Measurements from ENCODE around the gene DIAPH1. TPM values are rescaled to one million over a fixed set of nuclear protein-coding genes. Genes with fewer than 3 reads are reported as not detected.

DIAPH1 gene
- total RNA-seq, 4 donors from 2014 or later = 98.2 to 115 (median 102) TPM

DNA sequence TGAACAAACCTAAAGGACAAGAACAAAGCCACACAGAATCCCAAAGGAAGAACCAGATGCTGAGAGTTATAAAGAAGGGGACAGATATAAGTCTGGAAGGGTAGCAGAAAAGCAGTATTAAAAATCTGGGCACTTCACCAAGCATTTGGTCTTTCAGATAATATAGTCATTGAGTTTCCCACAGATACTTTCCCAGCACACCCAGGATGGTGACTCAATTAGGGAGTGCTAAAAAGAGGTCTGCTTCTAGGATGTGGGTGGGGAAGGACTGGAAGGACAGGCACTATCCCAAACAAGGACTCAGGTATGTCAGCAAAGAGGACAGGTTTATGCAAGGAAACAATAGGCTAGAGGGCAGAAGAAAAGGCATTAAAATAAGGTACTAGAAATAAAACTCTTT, 59.3 kb downstream of the DIAPH1 start:
- DNase-seq = no peak
- Histone ChIP-seq H3K4me1 (peaks cover 0 to 9% (median 0%) of the 10 kb centered on the region in 4 donors), H3K27me3 (no peaks in the 10 kb centered on the region), H3K27ac (peak overlapping the region in 1 of 4 donors; percentile 79), H3K4me3 (no peak overlapping the region), H3K36me3 (peaks cover 0 to 37% (median 0%) of the 10 kb centered on the region in 3 donors), H3K9me3 (no peaks in the 10 kb centered on the region)
- TF ChIP-seq CTCF (IDR thresholded peaks at IDR 0.05) (no peak), POLR2A (IDR thresholded peaks at IDR 0.05) (no peak)

GRCh38 chr5:141558150-141558549, 60.6 kb downstream of the DIAPH1 start:
- Histone ChIP-seq H3K4me1 (peaks cover 0 to 7% (median 0%) of the 10 kb centered on the region in 4 donors), H3K4me3 (no peak overlapping the region)
- DNase-seq = no peak

DNA sequence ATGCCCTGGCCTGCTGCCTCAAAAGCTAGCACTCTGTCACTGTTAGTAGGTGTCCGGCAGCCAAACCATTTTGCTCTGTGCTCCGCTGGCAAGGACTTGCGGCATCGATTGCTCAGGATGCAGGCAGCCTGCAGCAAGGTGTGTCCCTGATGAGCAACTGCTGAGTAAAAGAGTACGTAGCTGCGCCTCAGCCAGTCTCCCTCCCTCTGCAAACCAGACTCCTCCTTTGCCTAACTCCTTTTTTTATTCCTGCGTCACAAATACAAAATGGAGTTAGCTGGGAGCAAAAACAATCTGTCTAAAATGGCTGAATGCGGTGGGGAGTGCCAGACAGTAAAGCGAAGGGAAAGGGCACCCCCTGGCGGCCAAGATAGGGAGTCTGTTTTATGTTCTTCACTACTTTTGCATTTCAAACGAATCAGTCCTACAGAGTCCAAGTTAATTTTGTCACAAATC, 61.1 kb downstream of the DIAPH1 start:
- DNase-seq = peak; percentile 71 to 90 (median 78)
- H3K4me1 ChIP-seq = peaks cover 0 to 7% (median 0%) of the 10 kb centered on the region in 4 donors
- H3K27me3 ChIP-seq = no peaks in the 10 kb centered on the region
- peaks cover 0 to 38% (median 0%) of the 10 kb centered on the region in 3 donors for H3K36me3 ChIP-seq
- TF ChIP-seq POLR2A (IDR thresholded peaks at IDR 0.05) = no peak
- peak; percentile 67 to 80 (median 71) for TF ChIP-seq CTCF (IDR thresholded peaks at IDR 0.05)
- H3K9me3 ChIP-seq = no peaks in the 10 kb centered on the region
- H3K4me3 ChIP-seq = no peak overlapping the region
- peak overlapping the region in 3 of 4 donors; percentile 52 to 68 (median 60) for H3K27ac ChIP-seq

More at GRCh38 chr5:141558150-141558549, 60.6 kb downstream of the DIAPH1 start:
- H3K9me3 ChIP-seq = no peaks in the 10 kb centered on the region
- H3K36me3 ChIP-seq = peaks cover 0 to 36% (median 0%) of the 10 kb centered on the region in 3 donors
- H3K27me3 ChIP-seq = no peaks in the 10 kb centered on the region
- TF ChIP-seq POLR2A (IDR thresholded peaks at IDR 0.05) (no peak), CTCF (IDR thresholded peaks at IDR 0.05) (no peak)
- H3K27ac ChIP-seq = peak overlapping the region in 2 of 4 donors; percentile 60 to 68

GRCh38 chr5:141547921-141548320, 70.9 kb downstream of the DIAPH1 start:
- DNase-seq = no peak
- TF ChIP-seq POLR2A (IDR thresholded peaks at IDR 0.05) (no peak), CTCF (IDR thresholded peaks at IDR 0.05) (no peak)

DNA sequence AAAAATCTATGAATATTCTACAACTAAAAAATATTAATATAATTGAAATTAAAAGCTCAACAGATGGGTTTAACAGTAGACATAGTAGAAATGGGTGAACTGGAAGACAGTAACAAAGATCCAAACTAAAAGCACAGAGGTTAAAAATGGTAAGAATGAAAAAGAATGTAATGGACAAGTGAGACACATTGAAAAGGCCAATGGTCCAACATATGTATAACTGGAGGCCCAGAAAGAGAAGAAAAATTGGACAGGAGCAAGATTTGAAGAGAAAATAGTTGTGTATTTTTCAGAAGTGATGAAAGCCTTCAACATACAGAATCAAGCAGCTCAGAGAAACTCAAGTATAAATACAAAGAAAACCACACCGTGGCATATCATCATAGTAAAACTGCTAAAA, 71.3 kb downstream of the DIAPH1 start:
- DNase-seq = no peak
- no peaks in the 10 kb centered on the region for H3K4me1 ChIP-seq
- no peaks in the 10 kb centered on the region for H3K27me3 ChIP-seq
- H3K9me3 ChIP-seq = peaks cover 0 to 22% (median 5%) of the 10 kb centered on the region in 4 donors
- no peak overlapping the region for H3K4me3 ChIP-seq
- TF ChIP-seq POLR2A (IDR thresholded peaks at IDR 0.05) = no peak
- TF ChIP-seq CTCF (IDR thresholded peaks at IDR 0.05) = no peak
- peaks cover 0 to 38% (median 0%) of the 10 kb centered on the region in 3 donors for H3K36me3 ChIP-seq
- no peak overlapping the region for H3K27ac ChIP-seq

More at GRCh38 chr5:141547921-141548320, 70.9 kb downstream of the DIAPH1 start:
- Histone ChIP-seq H3K4me3 (no peak overlapping the region), H3K4me1 (no peaks in the 10 kb centered on the region), H3K9me3 (peaks cover 0 to 22% (median 5%) of the 10 kb centered on the region in 4 donors), H3K36me3 (peaks cover 0 to 40% (median 0%) of the 10 kb centered on the region in 3 donors), H3K27me3 (no peaks in the 10 kb centered on the region), H3K27ac (no peak overlapping the region)

Data from Peyer's patch (tissue), 4 donors.